GM06990 (cell line): ENCODE data around the gene EPHA10.
"Not testable (repeated sequence)": the region's sequence is repeated elsewhere in the genome, so short reads cannot be mapped to it uniquely, and the experiment has no call there.

Experiments used
- DNase-seq: peaks from one replicate; pipeline ENCODE4 v3.0.0-alpha.2; 2011; ENCODE audit not compliant: insufficient read length; ENCODE audit errors: extremely low read depth
- H3K27me3 ChIP-seq: replicated peaks from 2 replicates; pipeline ENCODE4 v1.6.0; 2011; ENCODE audit warnings: low read length; ENCODE audit not compliant: control insufficient read depth, insufficient read depth
- H3K36me3 ChIP-seq: 2 replicates; pipeline ENCODE4 v1.5.1; 2011; ENCODE audit warnings: low read length; ENCODE audit not compliant: control insufficient read depth, insufficient read depth
- H3K4me3 ChIP-seq: replicated peaks from 2 replicates; pipeline ENCODE4 v1.5.1; 2011; ENCODE audit warnings: low read depth, mild to moderate bottlenecking, control low read depth, low read length
- CTCF ChIP-seq: IDR thresholded peaks from 2 replicates; pipeline ENCODE4 v1.5.1; 2011; ENCODE audit warnings: low read length, control low read depth, mild to moderate bottlenecking, inconsistent platforms; ENCODE audit not compliant: insufficient read depth, poor library complexity, severe bottlenecking

Gene EPHA10

GRCh38 chr1:37685722-37686121 is 79.2 kb downstream of the EPHA10 start:
- Histone ChIP-seq H3K36me3 (peaks cover 12% of the 10 kb centered on the region), H3K27me3 (no peaks in the 10 kb centered on the region), H3K4me3 (no peak overlapping the region)
- TF ChIP-seq CTCF = no peak
- DNase-seq = no peak

GRCh38 chr1:37684182-37684581 is 80.7 kb downstream of the EPHA10 start:
- H3K36me3 ChIP-seq = peaks cover 12% of the 10 kb centered on the region

GRCh38 chr1:37682334-37682987 is 82.5 kb downstream of the EPHA10 start:
- H3K27me3 ChIP-seq = no peaks in the 10 kb centered on the region
- TF ChIP-seq CTCF = peak; percentile 83
- peak; percentile 22 for DNase-seq
- H3K36me3 ChIP-seq = peaks cover 11% of the 10 kb centered on the region
- H3K4me3 ChIP-seq = no peak overlapping the region

More at GRCh38 chr1:37684182-37684581, 80.7 kb downstream of the EPHA10 start:
- not testable (repeated sequence) for H3K4me3 ChIP-seq, H3K27me3 ChIP-seq, DNase-seq

GRCh38 chr1:37680933-37681332 is 84.0 kb downstream of the EPHA10 start:
- TF ChIP-seq CTCF = no peak
- no peak for DNase-seq
- no peak overlapping the region for H3K4me3 ChIP-seq
- peaks cover 5% of the 10 kb centered on the region for H3K36me3 ChIP-seq
- no peaks in the 10 kb centered on the region for H3K27me3 ChIP-seq

- no peaks in the 10 kb centered on the region for H3K27me3 ChIP-seq
- no peak for DNase-seq
- H3K36me3 ChIP-seq = peaks cover 2% of the 10 kb centered on the region
- no peak overlapping the region for H3K4me3 ChIP-seq
- TF ChIP-seq CTCF = no peak
These were observed 87.1 kb downstream of the EPHA10 start for GRCh38 chr1:37677808-37678207.

GRCh38 chr1:37677143-37677439 is 87.8 kb downstream of the EPHA10 start:
- H3K4me3 ChIP-seq = no peak overlapping the region
- DNase-seq = no peak
- no peaks in the 10 kb centered on the region; the same call in 1 of the 2 replicates for H3K36me3 ChIP-seq
- no peaks in the 10 kb centered on the region for H3K27me3 ChIP-seq
- no peak for TF ChIP-seq CTCF
